AG04450 (cell line): Measurements from ENCODE around the gene FAM20A. TPM values are rescaled to one million over a fixed set of nuclear protein-coding genes. Genes with fewer than 3 reads are reported as not detected.

Source experiments
- CTCF ChIA-PET: fragments of 300-600, 350-600 bp; formaldehyde crosslinking; extraction: SDS; loops from one replicate; lab custom pipeline; 2022; ENCODE audit warnings: antibody characterized with exemption, inconsistent platforms; lab: Charles Lee
- POLR2A ChIA-PET: fragments of 350-600 bp; formaldehyde crosslinking; extraction: SDS; loops from one replicate; lab custom pipeline; 2021; ENCODE audit warnings: antibody characterized with exemption, inconsistent platforms; lab: Yijun Ruan, JAX
- DNase-seq: peaks from one replicate; pipeline ENCODE4 v3.0.0-alpha.2; 2011; ENCODE audit warnings: low read depth, low spot score
- H3K27ac ChIP-seq: one replicate; pipeline ENCODE4 v1.5.1; 2012; ENCODE audit warnings: low read depth, low read length, control low read depth
- H3K27me3 ChIP-seq: one replicate; pipeline ENCODE4 v1.6.0; 2012; ENCODE audit warnings: low read length; ENCODE audit not compliant: control insufficient read depth, insufficient read depth
- H3K4me3 ChIP-seq: 2 replicates; pipeline ENCODE4 v1.5.1; 2011; ENCODE audit warnings: mild to moderate bottlenecking, low read depth, low read length, control low read depth
- H3K9me3 ChIP-seq: 2 replicates; pipeline ENCODE4 v1.5.1; 2012; ENCODE audit warnings: low read length; ENCODE audit not compliant: control insufficient read depth, insufficient read depth
- CTCF ChIP-seq: IDR thresholded peaks from 2 replicates; pipeline ENCODE4 v1.5.1; 2011; ENCODE audit warnings: low read depth, low read length, control low read depth, inconsistent platforms
- polyA plus RNA-seq: library from polyadenylated mRNA; depleted of rRNA; stranded (reverse); fragments of >200 nt; gene quantifications from 2 replicates; pipeline ENCODE4 v1.2.3, GENCODE V29; 2011; rRNA removed

The FAM20A gene
- polyA plus RNA-seq, 1 experiment: not detected

- Histone ChIP-seq H3K4me3 (no peak overlapping the region), H3K27ac (no peak overlapping the region), H3K9me3 (no peaks in the 10 kb centered on the region), H3K27me3 (peaks cover 3% of the 10 kb centered on the region)
- ChIA-PET CTCF (no interaction called here), POLR2A (interaction anchor here (1.1 kb wide), 1 partner anchor 21 kb away, joined by 3 read pairs; the partner anchor contains the start of gene PRKAR1A)
- no peak for DNase-seq
- no peak for TF ChIP-seq CTCF
Observed at GRCh38 chr17:68491381-68492231, 109.6 kb downstream of the FAM20A start.

- CTCF ChIA-PET: no interaction called here
Observed at GRCh38 chr17:68489919-68490318, 111.2 kb downstream of the FAM20A start.

More at GRCh38 chr17:68489919-68490318, 111.2 kb downstream of the FAM20A start:
- H3K4me3 ChIP-seq: no peak overlapping the region
- POLR2A ChIA-PET: no interaction called here
- no peak for TF ChIP-seq CTCF
- DNase-seq: no peak
- no peak overlapping the region for H3K27ac ChIP-seq
- peaks cover 16% of the 10 kb centered on the region for H3K27me3 ChIP-seq
- H3K9me3 ChIP-seq: no peaks in the 10 kb centered on the region

Other genes with a start within 250 kb of the FAM20A start
- 121 and 125 TPM in 2 replicates for gene WIPI1, start 143.9 kb downstream of the FAM20A start, polyA plus RNA-seq
- gene PRKAR1A, start 88.9 kb downstream of the FAM20A start, polyA plus RNA-seq: 238 and 282 TPM in 2 replicates